Type B pancreatic cell (in vitro differentiated cells): ENCODE results near the gene SRP72. TPM values are rescaled to one million over a fixed set of nuclear protein-coding genes. Genes with fewer than 3 reads are reported as not detected.
"Not testable (repeated sequence)": the region's sequence is repeated elsewhere in the genome, so short reads cannot be mapped to it uniquely, and the experiment has no call there.

ENCODE experiments used
- DNase-seq: peaks from one replicate; pipeline ENCODE4 v3.0.0; 2021; ENCODE audit warnings: mixed read lengths; ENCODE audit not compliant: unreplicated experiment; ENCODE audit errors: extremely low spot score
- H3K27ac Mint-ChIP-seq: 2 replicates; pipeline ENCODE4 v1.8.0; 2021; ENCODE audit warnings: mild to moderate bottlenecking, mixed read lengths
- H3K27me3 Mint-ChIP-seq: 2 replicates; pipeline ENCODE4 v1.8.0; 2021; ENCODE audit warnings: mixed read lengths
- H3K36me3 Mint-ChIP-seq: 2 replicates; pipeline ENCODE4 v1.8.0; 2021; ENCODE audit warnings: mixed read lengths
- H3K4me1 Mint-ChIP-seq: one replicate; pipeline ENCODE4 v1.8.0; 2021; ENCODE audit warnings: mixed read lengths; ENCODE audit not compliant: unreplicated experiment
- H3K4me3 Mint-ChIP-seq: 2 replicates; pipeline ENCODE4 v1.8.0; 2021; ENCODE audit warnings: mild to moderate bottlenecking, mixed read lengths
- H3K9me3 Mint-ChIP-seq: 2 replicates; pipeline ENCODE4 v1.8.0; 2021; ENCODE audit warnings: mixed read lengths
- total RNA-seq: library from RNA; stranded (reverse); gene quantifications from 2 replicates; pipeline ENCODE4 v1.2.1, GENCODE V29; 2021; ENCODE audit warnings: low replicate concordance
- TF ChIP-seq, protein P1 (sequence below): fragments of 200-600 bp; sonication (generic); conservative IDR thresholded peaks from 2 replicates; pipeline ENCODE4 v1.5.0; 2021; ENCODE audit warnings: antibody characterized with exemption, mild to moderate bottlenecking

SRP72 gene
- total RNA-seq, 1 donor from 2014 or later: 108 TPM

DNA sequence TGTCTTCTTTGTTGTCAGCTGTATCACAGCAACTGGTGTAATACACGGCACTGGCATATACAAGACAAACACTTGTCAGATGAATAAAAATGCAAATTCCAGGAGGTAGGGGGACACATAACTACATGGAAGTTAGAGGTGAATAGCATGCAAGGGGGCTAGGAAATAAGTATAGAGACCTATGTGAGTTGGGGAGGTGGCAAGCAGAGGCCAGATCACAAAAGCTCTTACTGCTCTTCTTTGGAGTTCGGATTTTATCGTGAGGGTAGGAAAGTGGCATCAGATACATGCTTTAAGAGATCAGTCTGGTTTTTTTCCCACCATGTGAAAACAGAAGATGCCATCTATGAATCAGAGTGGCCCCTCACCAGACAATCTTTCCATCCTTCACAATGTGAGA, 2.8 kb upstream of the SRP72 start:
- TF ChIP-seq, protein P1, sequence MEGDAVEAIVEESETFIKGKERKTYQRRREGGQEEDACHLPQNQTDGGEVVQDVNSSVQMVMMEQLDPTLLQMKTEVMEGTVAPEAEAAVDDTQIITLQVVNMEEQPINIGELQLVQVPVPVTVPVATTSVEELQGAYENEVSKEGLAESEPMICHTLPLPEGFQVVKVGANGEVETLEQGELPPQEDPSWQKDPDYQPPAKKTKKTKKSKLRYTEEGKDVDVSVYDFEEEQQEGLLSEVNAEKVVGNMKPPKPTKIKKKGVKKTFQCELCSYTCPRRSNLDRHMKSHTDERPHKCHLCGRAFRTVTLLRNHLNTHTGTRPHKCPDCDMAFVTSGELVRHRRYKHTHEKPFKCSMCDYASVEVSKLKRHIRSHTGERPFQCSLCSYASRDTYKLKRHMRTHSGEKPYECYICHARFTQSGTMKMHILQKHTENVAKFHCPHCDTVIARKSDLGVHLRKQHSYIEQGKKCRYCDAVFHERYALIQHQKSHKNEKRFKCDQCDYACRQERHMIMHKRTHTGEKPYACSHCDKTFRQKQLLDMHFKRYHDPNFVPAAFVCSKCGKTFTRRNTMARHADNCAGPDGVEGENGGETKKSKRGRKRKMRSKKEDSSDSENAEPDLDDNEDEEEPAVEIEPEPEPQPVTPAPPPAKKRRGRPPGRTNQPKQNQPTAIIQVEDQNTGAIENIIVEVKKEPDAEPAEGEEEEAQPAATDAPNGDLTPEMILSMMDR: no peak
- Mint-ChIP-seq H3K4me3 (peak overlapping the region; percentile 42), H3K27me3 (no peaks in the 10 kb centered on the region), H3K4me1 (peaks cover 27% of the 10 kb centered on the region), H3K36me3 (peaks cover 21% of the 10 kb centered on the region), H3K9me3 (no peaks in the 10 kb centered on the region), H3K27ac (peak overlapping the region; percentile 6)
- no peak for DNase-seq

DNA sequence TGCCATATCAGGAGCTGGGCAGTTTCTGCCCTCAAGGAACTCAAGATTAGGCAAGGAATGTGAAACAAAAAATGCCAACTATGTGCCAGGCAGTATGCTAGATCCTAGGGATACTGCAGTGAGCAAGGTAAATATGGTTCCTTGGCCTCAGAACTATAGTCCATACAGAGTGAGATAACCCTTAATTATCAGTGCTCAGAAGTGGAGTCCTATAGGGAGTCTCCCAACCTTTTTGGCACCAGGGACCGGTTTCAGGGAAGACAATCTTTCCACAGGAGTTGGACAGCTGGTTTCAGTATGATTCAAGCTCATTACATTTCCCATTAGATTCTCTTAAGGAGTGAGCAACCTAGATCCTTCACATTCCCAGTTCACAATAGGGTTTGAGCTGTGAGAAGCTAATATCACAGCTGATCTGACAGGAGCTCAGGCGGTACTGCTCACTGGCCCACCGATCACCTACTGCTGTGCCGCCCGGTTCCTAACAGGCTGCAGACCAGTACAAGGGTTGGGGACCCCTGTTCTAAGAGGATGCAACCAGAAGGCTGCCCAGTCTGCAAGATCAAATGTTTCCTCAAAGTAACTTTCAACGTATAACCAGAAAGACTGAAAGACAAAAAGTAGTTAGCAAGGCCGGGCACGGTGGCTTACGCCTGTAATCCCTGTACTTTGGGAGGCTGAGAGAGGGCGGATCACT, 1.7 kb upstream of the SRP72 start:
- Mint-ChIP-seq H3K27ac (peak overlapping the region; percentile 100), H3K27me3 (no peaks in the 10 kb centered on the region), H3K36me3 (peaks cover 14% of the 10 kb centered on the region), H3K4me1 (peaks cover 32% of the 10 kb centered on the region), H3K4me3 (peak overlapping the region; percentile 99), H3K9me3 (no peaks in the 10 kb centered on the region)
- TF ChIP-seq, protein P1: no peak
- DNase-seq: no peak

DNA sequence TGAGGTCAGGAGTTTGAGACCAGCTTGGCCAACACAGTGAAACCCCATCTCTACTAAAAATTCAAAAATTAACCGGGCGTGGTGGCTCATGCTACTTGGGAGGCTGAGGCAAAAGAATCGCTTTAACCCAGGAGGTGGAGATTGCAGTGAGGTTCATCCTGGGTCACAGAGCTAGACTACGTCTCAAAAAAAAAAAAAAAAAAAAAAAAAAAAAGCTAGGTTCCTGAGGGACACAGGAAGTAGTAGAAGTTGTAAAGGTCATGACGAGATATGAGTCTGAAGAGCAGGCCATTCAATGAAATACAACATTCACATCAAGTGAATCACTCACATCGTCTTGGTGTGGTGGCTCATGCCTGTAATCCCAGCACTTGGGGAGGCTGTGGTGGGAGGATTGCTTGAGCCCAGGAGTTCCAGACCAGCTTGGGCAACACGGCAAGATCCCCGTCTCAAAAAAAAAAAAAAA, 1.1 kb upstream of the SRP72 start:
- Mint-ChIP-seq H3K36me3 (peaks cover 14% of the 10 kb centered on the region), H3K4me3 (peak overlapping the region; percentile 99), H3K4me1 (peaks cover 32% of the 10 kb centered on the region), H3K27ac (peak overlapping the region; percentile 100)
- not testable (repeated sequence) for H3K9me3 Mint-ChIP-seq, DNase-seq, H3K27me3 Mint-ChIP-seq

DNA sequence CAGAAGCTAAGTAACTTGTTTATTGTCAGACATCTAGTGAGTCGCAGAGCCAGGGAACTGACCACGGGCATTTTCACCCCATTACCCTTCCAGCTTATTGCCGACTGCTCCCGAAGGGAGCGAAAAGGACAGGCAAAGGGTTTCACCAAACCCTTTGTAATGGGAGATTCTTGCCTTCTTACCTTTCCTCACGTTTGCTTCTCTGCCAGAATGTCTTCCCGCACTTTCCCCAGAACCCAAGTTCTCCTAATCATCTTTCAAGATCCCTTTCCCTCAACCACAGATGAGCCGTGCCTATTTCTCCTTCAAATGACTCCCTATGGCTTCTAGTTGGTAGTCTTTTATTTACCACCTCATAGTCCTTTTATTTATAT, 520 bp upstream of the SRP72 start:
- TF ChIP-seq, protein P1: no peak
- Mint-ChIP-seq H3K4me3 (peak overlapping the region; percentile 99), H3K27ac (peak overlapping the region; percentile 100), H3K27me3 (no peaks in the 10 kb centered on the region), H3K9me3 (no peaks in the 10 kb centered on the region), H3K36me3 (peaks cover 16% of the 10 kb centered on the region), H3K4me1 (peaks cover 32% of the 10 kb centered on the region)
- no peak for DNase-seq

DNA sequence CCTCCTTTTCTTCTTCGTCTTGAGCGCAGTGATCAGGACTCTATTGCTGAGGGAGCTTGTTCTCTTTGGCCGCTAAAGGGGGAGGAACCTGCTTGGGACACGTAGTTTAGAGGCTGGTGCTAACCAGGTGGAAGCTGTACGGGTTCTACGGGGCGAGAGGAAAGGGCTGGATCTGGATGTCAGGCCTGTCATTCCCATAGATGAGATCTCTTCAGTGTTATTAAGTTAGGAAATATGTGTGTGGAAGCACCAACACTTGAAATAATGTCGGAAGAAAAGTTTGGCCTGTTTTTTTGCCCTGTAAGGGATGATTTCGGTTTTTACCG, 643 bp downstream of the SRP72 start:
- peaks cover 32% of the 10 kb centered on the region for H3K4me1 Mint-ChIP-seq
- H3K36me3 Mint-ChIP-seq: peaks cover 17% of the 10 kb centered on the region
- H3K27me3 Mint-ChIP-seq: no peaks in the 10 kb centered on the region
- H3K4me3 Mint-ChIP-seq: peak overlapping the region; percentile 99
- DNase-seq: no peak
- peak overlapping the region; percentile 100 for H3K27ac Mint-ChIP-seq
- TF ChIP-seq, protein P1: no peak
- no peaks in the 10 kb centered on the region for H3K9me3 Mint-ChIP-seq

DNA sequence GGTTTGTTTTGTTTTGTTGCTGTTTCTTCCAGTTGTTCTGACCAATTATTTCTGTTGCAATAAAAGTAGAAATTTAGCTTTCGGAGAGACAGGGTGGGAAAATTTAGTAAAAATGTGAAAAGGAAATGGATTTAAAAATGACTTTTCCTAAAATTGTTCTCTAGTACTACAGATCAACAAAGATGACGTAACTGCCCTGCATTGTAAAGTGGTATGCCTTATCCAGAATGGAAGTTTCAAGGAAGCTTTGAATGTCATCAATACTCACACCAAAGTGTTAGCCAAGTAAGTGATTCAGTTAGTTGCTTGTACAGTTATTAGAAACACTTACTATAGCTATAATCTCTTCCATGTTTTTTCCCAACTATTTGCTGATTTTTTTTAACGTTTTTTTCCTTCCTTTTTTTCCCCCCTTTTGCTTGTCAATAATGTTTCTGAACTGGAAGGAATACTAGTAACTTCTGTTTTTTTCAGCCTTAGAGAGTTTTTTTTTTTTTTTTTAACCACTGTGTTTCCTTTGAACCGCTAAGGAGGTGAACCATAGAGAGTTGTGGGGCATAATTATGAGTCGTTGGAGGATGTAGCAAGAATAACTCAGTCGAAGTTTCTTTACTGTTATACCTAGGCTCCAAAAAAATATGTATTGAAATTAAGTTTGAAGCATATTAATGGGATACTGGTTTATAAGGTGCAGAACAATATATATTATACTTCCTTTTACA, 2.2 kb downstream of the SRP72 start:
- no peak for DNase-seq
- H3K4me1 Mint-ChIP-seq: peaks cover 28% of the 10 kb centered on the region
- H3K4me3 Mint-ChIP-seq: peak overlapping the region; percentile 99
- peak overlapping the region; percentile 100 for H3K27ac Mint-ChIP-seq
- H3K27me3 Mint-ChIP-seq: no peaks in the 10 kb centered on the region
- peaks cover 21% of the 10 kb centered on the region for H3K36me3 Mint-ChIP-seq
- H3K9me3 Mint-ChIP-seq: no peaks in the 10 kb centered on the region
- TF ChIP-seq, protein P1: no peak
